Psoas muscle (tissue), 8 donors: Measurements from ENCODE around the gene CCDC144A. TPM values are rescaled to one million over a fixed set of nuclear protein-coding genes. Genes with fewer than 3 reads are reported as not detected.
"Not testable (repeated sequence)": the region's sequence is repeated elsewhere in the genome, so short reads cannot be mapped to it uniquely, and the experiment has no call there.

ENCODE experiments used
- ATAC-seq, 4 donors: fragments of 200-7000 bp; cut with Tn5 transposase; one replicate each; pipeline ENCODE4 v1.9.1; 2020; ENCODE audit warnings: moderate library complexity in 3 of 4, mild to moderate bottlenecking in 2 of 4
- DNase-seq, 2 donors: peaks; one replicate each; pipeline ENCODE4 v3.0.0-alpha.2; 2020
- H3K27ac ChIP-seq: fragments of 200-600 bp; one replicate; pipeline ENCODE4 v1.8.0; 2022
- H3K27me3 ChIP-seq, 3 donors: fragments of 200-600 bp in 1 of 3; one replicate each; pipeline versions ENCODE4 v1.6.1 to v1.8.0; 2013 to 2022; ENCODE audit warnings: low read length in 2 of 3, mild to moderate bottlenecking in 2 of 3, moderate library complexity in 1 of 3; ENCODE audit not compliant: insufficient read depth in 3 of 3
- H3K36me3 ChIP-seq, 2 donors: fragments of 200-600 bp in 1 of 2; one replicate each; pipeline versions ENCODE4 v1.6.1 to v1.8.0; 2013 to 2022; ENCODE audit warnings: low read depth in 1 of 2, mild to moderate bottlenecking in 1 of 2, moderate library complexity in 1 of 2; ENCODE audit not compliant: insufficient read depth in 1 of 2
- H3K4me1 ChIP-seq: fragments of 200-600 bp; one replicate; pipeline ENCODE4 v1.8.0; 2022
- H3K4me3 ChIP-seq: fragments of 200-600 bp; one replicate; pipeline ENCODE4 v1.8.0; 2022; ENCODE audit warnings: mild to moderate bottlenecking
- H3K9me3 ChIP-seq: fragments of 200-600 bp; one replicate; pipeline ENCODE4 v1.8.0; 2022
- CTCF ChIP-seq: fragments of 200-600 bp; IDR thresholded peaks from one replicate; pipeline ENCODE4 v1.8.0; 2022; ENCODE audit warnings: antibody characterized with exemption
- WGBS, 3 donors: extraction: QIAGEN DNeasy Blood & Tissue Kit; methylation state at CpG; one replicate each; pipeline versions ENCODE4 v1.1.6 to v1.1.7; 2013; 5-methylcytosine and 5-hydroxymethylcytosine counted together
- intact Hi-C, 2 donors: fragments of 100-400 bp; cut with DNase I; formaldehyde crosslinking; loops; one replicate each; pipeline versions ENCODE4 v1.11.0 to v1.14.2; 2022
- polyA plus RNA-seq, 3 donors: library from polyadenylated mRNA; stranded (reverse); fragments of 200-250 nt; gene quantifications; one replicate each; pipeline ENCODE4 v1.2.3, GENCODE V29; 2013
- total RNA-seq, 4 donors: library from RNA; stranded (reverse); fragmentation: NEBNext Ultra II Directional in 2 of 4; extraction: Animal tissue kit (Norgen Biotek cat#: 25700) in 2 of 4; gene quantifications; one replicate each; pipeline versions ENCODE4 v1.2.1 to v1.2.4, GENCODE V29; 2021 to 2023
- donor health status: healthy with polysubstance abuse.
- donor health status: DM: no; HTN: no; CAD: no; lungs with moderate emphysema.
- donor health status: Bipolar disorder and iron deficiency.
- donor health status: healthy.
- donor health status: DM: yes; HTN: yes; CAD: no.
- donor health status: DM: no; HTN: no; CAD: no.
- donor health status: DM: no; HTN: no; CAD: no.
- donor health status: DM: yes; HTN: yes; CAD: no.

The CCDC144A gene
- total and polyA plus RNA-seq, 7 donors = 0.05 to 1.5 (median 0.20) TPM

GRCh38 chr17:16653367-16654041, 36.5 kb upstream of the CCDC144A start, which contains the start of gene ZNF624:
ZNF624 (minus strand) TSS chr17:16653850.
- H3K9me3 ChIP-seq = no peaks in the 10 kb centered on the region
- peak; percentile 97 to 99 for DNase-seq
- no peaks in the 10 kb centered on the region for H3K27me3 ChIP-seq
- peaks cover 0 to 6% of the 10 kb centered on the region in 2 donors for H3K36me3 ChIP-seq
- WGBS, 3 donors = 0 to 1% (median 0%) methylated on average over 54 to 55 of the region's 55 CpGs
- intact Hi-C loops = no loop called here
- TF ChIP-seq CTCF = peak; percentile 3
- H3K4me1 ChIP-seq = peaks cover 7% of the 10 kb centered on the region
- peak within 1 kb of the TSS; percentile 89 for H3K4me3 ChIP-seq
- peak within 1 kb of the TSS; percentile 96 for H3K27ac ChIP-seq
- ATAC-seq = peak; percentile 95 to 99 (median 98)

GRCh38 chr17:16661217-16661616, 28.8 kb upstream of the CCDC144A start:
- intact Hi-C loops = no loop called here
- Histone ChIP-seq H3K36me3 (no peaks in the 10 kb centered on the region), H3K4me3 (no peak overlapping the region), H3K27ac (no peak overlapping the region), H3K27me3 (peaks cover 0 to 4% (median 2%) of the 10 kb centered on the region in 3 donors), H3K4me1 (no peaks in the 10 kb centered on the region), H3K9me3 (no peaks in the 10 kb centered on the region)
- no peak for TF ChIP-seq CTCF
- ATAC-seq = no peak
- no peak for DNase-seq

- DNase-seq (no peak), ATAC-seq (no peak)
- H3K4me1 ChIP-seq = no peaks in the 10 kb centered on the region
- WGBS, 3 donors = 88 to 97% (median 89%) methylated on average over 1 of the region's 1 CpG
- H3K27me3 ChIP-seq = peaks cover 0 to 10% (median 8%) of the 10 kb centered on the region in 3 donors
- H3K36me3 ChIP-seq = no peaks in the 10 kb centered on the region
- H3K9me3 ChIP-seq = no peaks in the 10 kb centered on the region
- H3K4me3 ChIP-seq = no peak overlapping the region
- no peak overlapping the region for H3K27ac ChIP-seq
- no peak for TF ChIP-seq CTCF
- intact Hi-C loops = no loop called here
These were observed 27.1 kb upstream of the CCDC144A start for GRCh38 chr17:16662936-16663335.

- intact Hi-C loops, H3K9me3 ChIP-seq, DNase-seq, H3K27ac ChIP-seq, H3K4me1 ChIP-seq, H3K36me3 ChIP-seq: not testable (repeated sequence)
- 33 to 44% (median 39%) methylated on average over 21 to 24 of the region's 24 CpGs for WGBS, 3 donors
- Histone ChIP-seq H3K27me3 (peaks cover 0 to 41% (median 8%) of the 10 kb centered on the region in 3 donors), H3K4me3 (peak overlapping the region; percentile 59)
- peak in 1 of 4 donors; percentile 25 for ATAC-seq
These were observed 23.5 kb upstream of the CCDC144A start for GRCh38 chr17:16666553-16666906.

GRCh38 chr17:16666907-16667636, 23.0 kb upstream of the CCDC144A start:
- 0 to 1% (median 1%) methylated on average over 36 to 61 of the region's 61 CpGs for WGBS, 3 donors
- H3K36me3 ChIP-seq, H3K9me3 ChIP-seq, intact Hi-C loops, H3K27ac ChIP-seq, H3K4me1 ChIP-seq, DNase-seq: not testable (repeated sequence)
- Histone ChIP-seq H3K27me3 (peaks cover 0 to 41% (median 8%) of the 10 kb centered on the region in 3 donors), H3K4me3 (peak overlapping the region; percentile 59)
- peak; percentile 21 to 68 (median 44) for ATAC-seq
